ENCODE results near the gene SYCN.
A peak's percentile ranks its signal among the peaks of the same experiment; 100 is the strongest.
"Not testable (repeated sequence)": the region's sequence is repeated elsewhere in the genome, so short reads cannot be mapped to it uniquely, and the experiment has no call there.

The SYCN gene

DNA sequence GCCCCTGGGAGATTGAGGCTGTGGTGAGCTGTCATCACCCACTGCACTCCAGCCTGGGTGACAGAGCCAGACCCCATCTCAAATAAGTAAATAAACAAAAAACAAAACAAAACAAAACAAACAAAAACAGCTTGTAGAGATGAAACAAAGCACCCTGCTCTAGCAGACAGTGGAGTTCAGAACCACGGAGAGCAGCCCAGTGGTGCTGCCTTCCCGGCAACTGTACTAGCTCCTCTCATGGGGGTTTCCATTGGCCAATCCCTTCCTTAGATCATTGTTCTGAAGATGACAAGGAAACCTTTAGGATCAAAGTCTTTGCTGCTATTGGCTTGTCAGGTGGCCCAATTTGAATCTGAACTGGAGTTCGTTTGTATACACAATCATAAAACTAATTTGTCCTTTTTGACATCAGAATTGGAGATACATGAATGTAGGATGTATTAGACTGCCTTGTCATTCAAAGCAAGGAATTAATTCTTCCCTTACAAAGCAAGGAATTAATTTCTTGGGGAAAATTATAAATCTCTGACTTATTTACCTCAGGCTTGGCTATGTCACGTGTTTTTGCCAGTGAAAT lies 19.7 kb upstream of the SYCN start:
- no peak for DNase-seq

DNA sequence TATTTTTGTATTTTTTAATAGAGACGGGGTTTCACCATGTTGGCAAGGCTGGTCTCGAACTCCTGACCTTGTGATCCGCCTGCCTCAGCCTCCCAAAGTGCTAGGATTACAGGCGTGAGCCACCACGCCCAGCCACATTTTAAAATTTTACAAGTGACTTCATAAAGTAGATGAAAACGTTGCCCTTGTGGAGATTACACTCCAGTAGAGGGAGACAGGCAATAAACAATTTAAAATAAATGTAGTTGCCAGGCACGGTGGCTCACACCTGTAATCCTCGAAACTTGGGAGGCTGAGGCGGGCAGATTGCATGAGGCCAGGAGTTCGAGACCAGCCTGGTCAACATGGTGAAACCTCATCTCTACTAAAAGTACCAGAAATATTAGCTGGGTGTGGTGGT lies 15.0 kb upstream of the SYCN start:
- DNase-seq: not testable (repeated sequence)

- DNase-seq: no peak
These were observed 14.4 kb upstream of the SYCN start for GRCh38 chr19:39218230-39219007.

DNA sequence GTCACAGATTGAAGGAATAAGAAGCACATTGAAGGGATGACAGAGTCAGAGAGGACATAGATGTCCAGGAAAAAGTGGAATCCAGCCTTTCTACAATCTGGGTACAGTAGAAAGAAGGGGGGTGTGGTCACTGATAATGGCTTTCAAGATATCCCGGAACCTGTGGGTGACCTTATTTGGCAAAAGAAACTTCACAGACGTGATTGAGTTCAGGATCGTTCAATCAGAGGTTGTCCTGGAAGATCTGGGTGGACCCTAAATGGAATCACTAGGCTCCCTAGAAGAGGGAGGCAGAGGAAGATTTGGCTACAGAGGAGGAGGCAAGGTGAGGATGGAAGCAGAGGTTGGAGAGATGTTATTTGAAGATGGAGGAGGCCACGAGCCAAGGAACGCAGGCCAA lies 13.0 kb upstream of the SYCN start:
- DNase-seq: no peak

DNA sequence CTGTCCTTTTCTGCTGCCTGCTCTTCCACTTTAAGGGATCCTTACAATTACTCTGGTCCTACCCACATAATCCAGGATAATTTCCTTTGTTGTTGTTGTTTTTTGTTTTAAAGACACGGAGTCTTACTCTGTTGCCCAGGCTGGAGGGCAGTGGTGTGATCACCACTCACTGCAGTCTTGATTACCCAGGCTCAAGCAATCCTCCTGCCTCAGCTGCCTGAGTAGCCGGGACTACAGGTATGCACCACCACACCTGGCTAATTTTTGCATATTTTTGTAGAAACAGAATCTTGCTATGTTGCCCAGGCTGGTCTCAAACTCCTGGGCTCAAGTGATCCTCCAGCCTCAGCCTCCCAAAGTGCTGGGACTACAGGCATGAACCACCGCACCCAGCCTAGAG lies 11.3 kb upstream of the SYCN start:
- not testable (repeated sequence) for DNase-seq

GRCh38 chr19:39212375-39212742 lies 8.3 kb upstream of the SYCN start:
- DNase-seq: no peak

GRCh38 chr19:39211731-39212374 lies 7.8 kb upstream of the SYCN start:
- DNase-seq: no peak

DNA sequence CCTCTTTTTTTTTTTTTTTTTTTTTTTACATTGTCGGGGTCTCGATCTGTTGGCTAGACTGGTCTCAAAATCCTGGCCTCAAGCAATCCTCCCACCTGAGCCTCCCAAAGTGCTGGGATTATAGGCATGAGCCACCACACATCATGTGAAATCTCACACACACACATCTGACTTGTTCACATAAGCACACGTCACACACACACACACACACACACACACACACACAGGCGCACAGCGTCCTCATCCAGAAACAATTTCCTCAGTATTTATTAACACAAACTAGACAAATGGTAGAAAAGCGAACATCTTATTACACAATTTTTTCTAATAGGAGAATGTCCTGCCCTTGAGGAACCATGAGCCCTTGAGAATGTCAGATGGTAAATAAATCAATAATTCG lies 5.1 kb upstream of the SYCN start:
- DNase-seq: no peak

GRCh38 chr19:39208175-39208795 lies 4.2 kb upstream of the SYCN start:
- no peak for DNase-seq

DNA sequence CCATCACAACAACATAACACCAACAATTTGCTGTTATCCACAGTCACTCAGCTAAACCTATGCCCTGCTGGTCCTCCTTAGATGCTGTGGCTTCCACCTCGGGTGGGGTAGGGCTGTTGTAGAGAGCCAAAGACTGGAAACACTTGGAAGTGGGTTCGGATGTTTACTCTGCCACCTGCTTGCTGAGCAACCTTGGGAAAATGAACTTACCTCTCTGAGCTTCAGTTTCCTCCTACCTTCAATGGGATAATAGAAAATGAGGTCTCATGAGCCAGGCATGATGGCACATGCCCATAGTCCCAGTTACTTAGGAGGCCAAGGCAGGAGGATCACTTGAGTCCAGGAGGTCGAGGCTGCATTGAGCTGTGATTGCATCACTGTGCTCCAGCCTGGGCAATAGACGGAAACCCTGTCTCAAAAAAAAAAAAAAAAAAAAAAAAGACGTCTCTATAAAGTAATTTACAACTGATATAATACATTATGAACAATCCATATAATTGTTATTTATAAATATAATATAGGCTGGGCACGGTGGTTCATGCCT lies 3.3 kb upstream of the SYCN start:
- no peak for DNase-seq

- no peak for DNase-seq
These were observed 2.1 kb upstream of the SYCN start for GRCh38 chr19:39206122-39206521.

- DNase-seq: no peak
These were observed 1.3 kb upstream of the SYCN start for GRCh38 chr19:39205449-39205764.

DNA sequence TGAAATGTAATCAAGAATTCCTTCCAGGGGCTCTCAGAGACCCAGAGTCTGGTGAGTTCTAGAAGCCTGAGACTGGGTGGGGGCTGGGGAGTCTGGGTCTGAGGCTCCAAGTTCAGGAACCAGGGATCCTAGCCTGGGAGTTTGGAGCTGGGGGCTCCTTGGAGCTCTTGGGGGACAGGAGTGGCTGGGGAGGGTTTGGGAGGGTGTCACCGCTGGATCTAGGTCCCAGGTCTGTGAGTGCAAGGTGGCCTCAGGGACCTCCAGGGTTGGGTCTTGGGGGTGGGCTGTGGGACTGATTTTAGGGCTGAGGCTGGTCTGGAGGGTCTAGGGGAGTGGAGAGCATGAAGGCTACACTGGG lies 1.1 kb downstream of the SYCN start:
- DNase-seq: no peak

DNA sequence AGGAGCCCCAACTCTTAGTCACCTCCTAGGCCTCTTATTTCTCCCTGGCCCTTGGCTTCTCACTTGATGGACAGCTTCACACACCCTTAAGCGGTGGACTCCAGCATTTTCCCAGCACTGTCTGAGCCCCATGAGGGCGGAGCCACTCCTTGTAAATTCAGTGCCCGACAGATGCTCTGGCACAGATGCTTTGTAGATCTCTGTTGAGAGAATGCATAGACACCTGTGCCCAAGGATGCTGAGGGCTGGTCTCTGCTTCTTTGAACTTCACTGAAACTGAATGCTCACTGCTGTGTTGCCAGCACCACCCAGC lies 3.3 kb downstream of the SYCN start:
- no peak for DNase-seq

GRCh38 chr19:39200066-39200802 lies 3.8 kb downstream of the SYCN start:
- no peak for DNase-seq

GRCh38 chr19:39199025-39199424 lies 5.0 kb downstream of the SYCN start:
- peak; percentile 62 for DNase-seq

GRCh38 chr19:39197808-39198207 lies 6.3 kb downstream of the SYCN start:
- DNase-seq: no peak

DNA sequence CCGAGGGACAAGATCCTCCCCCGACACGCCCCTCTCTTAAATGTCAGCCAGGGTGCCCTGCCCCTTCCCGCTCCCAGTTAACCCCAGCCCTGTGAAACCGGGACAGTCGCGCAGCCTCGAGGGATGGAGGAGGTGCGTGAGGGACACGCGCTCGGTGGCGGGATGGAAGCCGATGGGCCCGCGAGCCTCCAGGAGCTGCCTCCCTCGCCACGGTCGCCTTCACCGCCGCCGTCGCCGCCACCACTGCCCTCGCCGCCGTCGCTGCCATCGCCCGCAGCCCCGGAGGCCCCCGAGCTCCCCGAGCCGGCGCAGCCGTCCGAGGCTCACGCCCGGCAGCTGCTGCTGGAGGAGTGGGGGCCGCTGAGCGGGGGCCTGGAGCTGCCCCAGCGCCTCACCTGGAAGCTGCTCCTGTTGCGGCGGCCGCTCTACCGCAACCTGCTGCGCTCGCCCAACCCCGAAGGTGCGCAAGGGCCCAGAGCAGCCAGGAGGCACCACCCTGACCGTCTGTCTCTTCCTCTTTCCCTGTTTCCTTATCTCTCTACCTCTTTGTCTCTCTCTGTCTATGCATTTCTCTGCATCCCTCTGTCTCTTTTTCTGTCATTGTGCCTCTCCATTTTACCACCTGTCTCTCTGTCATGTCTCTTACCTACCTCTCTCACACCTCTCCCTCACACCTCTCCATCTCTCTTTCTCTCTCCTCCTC lies 7.1 kb downstream of the SYCN start, which contains the start of gene NCCRP1:
Gene NCCRP1 (plus strand): TSS at position 105 of the 703 bp plus-strand sequence. CDS start 19 bp downstream, at position 124.
- no peak for DNase-seq

DNA sequence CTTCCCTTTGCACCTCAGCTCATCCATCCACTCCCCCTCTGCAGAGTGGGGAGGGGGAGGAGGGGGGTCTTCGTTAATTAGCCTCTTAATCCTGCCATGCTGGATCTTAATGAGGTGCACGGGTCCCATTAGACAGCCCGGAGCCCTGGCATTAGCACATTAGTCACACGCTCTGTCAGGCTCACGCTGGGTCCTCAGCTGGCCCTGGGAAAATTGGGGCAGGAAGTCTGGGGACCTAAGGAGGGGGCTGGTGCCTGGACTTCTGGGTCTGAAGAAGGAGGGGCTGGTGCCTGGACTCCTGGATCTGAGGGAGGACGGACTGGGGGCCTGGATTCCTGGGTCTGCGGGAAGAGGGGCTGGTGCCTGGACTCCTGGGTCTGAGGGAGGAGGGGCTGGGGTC lies 7.7 kb downstream of the SYCN start:
- no peak for DNase-seq

- DNase-seq: no peak
These were observed 8.3 kb downstream of the SYCN start for GRCh38 chr19:39195755-39196154.

DNA sequence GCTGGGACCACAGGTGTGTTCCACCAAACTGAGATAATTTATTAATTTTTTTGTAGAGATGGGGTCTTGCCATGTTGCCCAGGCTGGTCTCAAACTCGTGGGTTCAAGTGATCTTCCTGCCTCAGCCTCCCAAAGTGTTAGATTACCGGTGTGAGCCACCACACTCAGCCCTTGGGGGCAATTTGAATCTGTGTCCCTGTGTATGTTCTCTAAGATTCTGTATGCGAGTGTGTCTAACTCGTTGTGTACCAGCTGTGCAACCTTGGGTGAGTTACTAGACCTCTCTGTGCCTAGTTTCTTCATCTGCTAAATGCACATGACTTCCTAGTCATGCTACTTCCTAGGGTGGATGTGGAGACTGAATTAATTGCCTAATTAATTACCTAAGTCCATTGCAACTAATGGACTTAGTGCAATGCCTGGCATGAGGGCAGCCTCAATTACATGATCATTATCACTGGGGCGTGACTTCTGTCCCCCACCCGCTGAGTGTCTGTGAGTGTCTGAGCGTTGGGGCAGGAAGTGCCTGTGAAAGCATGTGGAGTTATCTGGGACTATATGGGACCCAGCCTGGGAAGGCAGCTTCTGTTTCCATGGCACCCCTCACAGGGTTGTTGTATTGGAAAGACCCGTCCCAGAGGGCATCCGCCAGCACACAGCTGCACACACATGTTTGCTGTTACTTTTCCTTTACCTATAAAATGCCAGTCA lies 9.1 kb downstream of the SYCN start:
- no peak for DNase-seq

- no peak for DNase-seq
These were observed 10.3 kb downstream of the SYCN start for GRCh38 chr19:39193803-39194202.
